IMR-90 (cell line): ENCODE data around the gene TIAM2. TPM values are rescaled to one million over a fixed set of nuclear protein-coding genes. Genes with fewer than 3 reads are reported as not detected.

Experiments used
- ATAC-seq: fragments of 200-7000 bp; cut with Tn5 transposase; 2 replicates; pipeline ENCODE4 v1.9.1; 2020; ENCODE audit warnings: low read depth, mild to moderate bottlenecking, moderate library complexity
- BruUV-seq: library from RNA; stranded (reverse); fragments of 400-500 nt; replicated peaks from 2 replicates; lab custom pipeline; 2021; lab: Mats Ljungman, UMichigan
- CTCF ChIA-PET: fragments of 300-600 bp; formaldehyde crosslinking; extraction: SDS; loops from one replicate; lab custom pipeline; 2021; ENCODE audit warnings: antibody characterized with exemption; lab: Yijun Ruan, JAX
- POLR2A ChIA-PET: fragments of 300-600 bp; sonication (Branson Sonifier 250); formaldehyde crosslinking; loops from one replicate; lab custom pipeline; 2022; ENCODE audit warnings: antibody characterized with exemption; ENCODE audit not compliant: unreplicated experiment; lab: Charles Lee
- DNase-seq: peaks from one replicate; pipeline ENCODE4 v3.0.0; 2013
- H2AFZ ChIP-seq: replicated peaks from 2 replicates; pipeline ENCODE3; 2013; ENCODE audit warnings: low read length, mild to moderate bottlenecking; ENCODE audit not compliant: poor library complexity
- H2AK5ac ChIP-seq: 2 replicates; pipeline ENCODE4 v1.6.1; 2013; ENCODE audit warnings: low read depth, low read length, inconsistent platforms
- H2AK9ac ChIP-seq: replicated peaks from 2 replicates; pipeline ENCODE3; 2013; ENCODE audit warnings: mild to moderate bottlenecking, low read depth, low read length, moderate library complexity; ENCODE audit not compliant: poor library complexity
- H2BK120ac ChIP-seq: 2 replicates; pipeline ENCODE4 v1.6.1; 2013; ENCODE audit warnings: low read depth, low read length, inconsistent platforms
- H2BK15ac ChIP-seq: 3 replicates; pipeline ENCODE4 v1.6.1; 2013; ENCODE audit warnings: low read depth, low read length, inconsistent platforms
- H2BK20ac ChIP-seq: 2 replicates; pipeline ENCODE4 v1.6.1; 2013; ENCODE audit warnings: low read depth, mild to moderate bottlenecking, inconsistent platforms, low read length, moderate library complexity
- H2BK5ac ChIP-seq: 2 replicates; pipeline ENCODE4 v1.6.1; 2013; ENCODE audit warnings: mild to moderate bottlenecking, low read depth, low read length, inconsistent platforms; ENCODE audit not compliant: poor library complexity, severe bottlenecking
- H3K14ac ChIP-seq: replicated peaks from 2 replicates; pipeline ENCODE4 v1.6.1; 2013; ENCODE audit warnings: low read depth, low read length, inconsistent platforms
- H3K18ac ChIP-seq: 2 replicates; pipeline ENCODE4 v1.6.1; 2013; ENCODE audit warnings: low read depth, low read length, control low read depth
- H3K23ac ChIP-seq: 2 replicates; pipeline ENCODE4 v1.6.1; 2013; ENCODE audit warnings: low read depth, low read length, inconsistent platforms
- H3K27ac ChIP-seq: 2 replicates; pipeline ENCODE4 v1.5.1; 2013; ENCODE audit warnings: mild to moderate bottlenecking, control low read depth, low read length; ENCODE audit not compliant: insufficient read depth
- H3K27me3 ChIP-seq: 2 replicates; pipeline ENCODE4 v1.6.1; 2013; ENCODE audit warnings: low read length; ENCODE audit not compliant: control insufficient read depth, insufficient read depth
- H3K36me3 ChIP-seq: 2 replicates; pipeline ENCODE4 v1.6.1; 2013; ENCODE audit warnings: low read length, mixed read lengths; ENCODE audit not compliant: control insufficient read depth, insufficient read depth
- H3K4ac ChIP-seq: 2 replicates; pipeline ENCODE4 v1.6.1; 2013; ENCODE audit warnings: low read depth, low read length, inconsistent platforms
- H3K4me1 ChIP-seq: 2 replicates; pipeline ENCODE4 v1.6.1; 2013; ENCODE audit warnings: low read length, mixed read lengths; ENCODE audit not compliant: control insufficient read depth, insufficient read depth
- H3K4me2 ChIP-seq: 2 replicates; pipeline ENCODE4 v1.6.1; 2013; ENCODE audit warnings: low read depth, mild to moderate bottlenecking, control low read depth, low read length, moderate library complexity
- H3K4me3 ChIP-seq: 2 replicates; pipeline ENCODE4 v1.5.1; 2013; ENCODE audit warnings: low read depth, mild to moderate bottlenecking, control low read depth, low read length, moderate library complexity; ENCODE audit not compliant: insufficient read depth
- H3K56ac ChIP-seq: 2 replicates; pipeline ENCODE4 v1.6.1; 2013; ENCODE audit warnings: low read length, inconsistent platforms; ENCODE audit not compliant: insufficient read depth; ENCODE audit errors: extremely low read depth
- H3K79me1 ChIP-seq, 2 experiments: 2 replicates each; pipeline ENCODE4 v1.6.1; 2013; ENCODE audit warnings: low read length in 2 of 2, inconsistent platforms in 1 of 2, low read depth in 1 of 2
- H3K9ac ChIP-seq: 2 replicates; pipeline ENCODE4 v1.6.1; 2013; ENCODE audit warnings: low read depth, low read length, control low read depth
- H3K9me1 ChIP-seq: 2 replicates; pipeline ENCODE4 v1.6.1; 2013; ENCODE audit warnings: low read length, inconsistent platforms; ENCODE audit not compliant: insufficient read depth
- H3K9me3 ChIP-seq: 2 replicates; pipeline ENCODE4 v1.6.1; 2013; ENCODE audit warnings: low read length; ENCODE audit not compliant: control insufficient read depth, insufficient read depth
- H4K20me1 ChIP-seq: 2 replicates; pipeline ENCODE4 v1.6.1; 2013; ENCODE audit warnings: low read length, inconsistent platforms; ENCODE audit not compliant: insufficient read depth
- H4K5ac ChIP-seq: 2 replicates; pipeline ENCODE4 v1.6.1; 2013; ENCODE audit warnings: mild to moderate bottlenecking, low read depth, low read length, control low read depth
- H4K8ac ChIP-seq, 2 experiments: 2 replicates each; pipeline ENCODE4 v1.6.1; 2013; ENCODE audit warnings: low read depth in 2 of 2, low read length in 2 of 2, control low read depth in 1 of 2, inconsistent platforms in 1 of 2
- H4K91ac ChIP-seq: 2 replicates; pipeline ENCODE4 v1.6.1; 2013; ENCODE audit warnings: low read depth, low read length, inconsistent platforms; ENCODE audit not compliant: insufficient read depth
- BHLHE40 ChIP-seq: fragments of 150-350 bp; IDR thresholded peaks from 2 replicates; pipeline ENCODE4 v1.6.1; 2016; ENCODE audit warnings: mild to moderate bottlenecking, low read depth, low read length
- CEBPB ChIP-seq: IDR thresholded peaks from 2 replicates; pipeline ENCODE4 v1.6.1; 2012; ENCODE audit warnings: low read depth, low read length, improper control_type of control experiment
- CHD1 ChIP-seq: IDR thresholded peaks from 2 replicates; pipeline ENCODE4 v1.6.1; 2012; ENCODE audit warnings: low read depth, low read length, improper control_type of control experiment
- CTCF ChIP-seq: conservative IDR thresholded peaks from 2 replicates; pipeline ENCODE4 v1.5.1; 2012; ENCODE audit warnings: mild to moderate bottlenecking, low read depth, low read length, improper control_type of control experiment
- ELK1 ChIP-seq: fragments of 150-350 bp; IDR thresholded peaks from 2 replicates; pipeline ENCODE4 v1.6.1; 2016; ENCODE audit warnings: low read depth, mild to moderate bottlenecking, low read length, moderate library complexity, borderline replicate concordance
- FOS ChIP-seq: fragments of 150-350 bp; IDR thresholded peaks from 2 replicates; pipeline ENCODE4 v1.6.1; 2016; ENCODE audit warnings: low read depth, low read length
- MAFK ChIP-seq: IDR thresholded peaks from 2 replicates; pipeline ENCODE4 v1.6.1; 2012; ENCODE audit warnings: low read depth, low read length, improper control_type of control experiment
- MXI1 ChIP-seq: IDR thresholded peaks from 2 replicates; pipeline ENCODE4 v1.6.1; 2012; ENCODE audit warnings: low read depth, mild to moderate bottlenecking, low read length, moderate library complexity, borderline replicate concordance
- NFE2L2 ChIP-seq: fragments of 150-350 bp; IDR thresholded peaks from 2 replicates; pipeline ENCODE4 v1.6.1; 2016; ENCODE audit warnings: low read depth, mild to moderate bottlenecking, low read length
- POLR2A ChIP-seq: IDR thresholded peaks from 2 replicates; pipeline ENCODE4 v1.6.1; 2012; ENCODE audit warnings: mild to moderate bottlenecking, low read depth, low read length
- RCOR1 ChIP-seq: IDR thresholded peaks from 2 replicates; pipeline ENCODE4 v1.6.1; 2012; ENCODE audit warnings: mild to moderate bottlenecking, low read length, improper control_type of control experiment; ENCODE audit not compliant: insufficient replicate concordance
- RFX5 ChIP-seq: IDR thresholded peaks from 2 replicates; pipeline ENCODE4 v1.8.0; 2012; ENCODE audit warnings: low read depth, mild to moderate bottlenecking, low read length, moderate library complexity
- SMC3 ChIP-seq: fragments of 150-350 bp; IDR thresholded peaks from 2 replicates; pipeline ENCODE4 v1.6.1; 2016; ENCODE audit warnings: low read depth, mild to moderate bottlenecking, antibody characterized with exemption, low read length, moderate library complexity
- USF2 ChIP-seq: fragments of 150-350 bp; IDR thresholded peaks from 2 replicates; pipeline ENCODE4 v1.6.1; 2017; ENCODE audit warnings: mild to moderate bottlenecking, antibody characterized with exemption, low read length, low read depth
- WGBS, 2 experiments: methylation state at CpG; one replicate each; pipeline versions ENCODE4 v1.1.5 to v1.1.7; 2013; ENCODE audit warnings: missing lambda C conversion rate in 2 of 2; ENCODE audit not compliant: insufficient read length in 1 of 2; ENCODE audit errors: extremely low coverage in 2 of 2; 5-methylcytosine and 5-hydroxymethylcytosine counted together
- dilution Hi-C: fragments of 300-500 bp; cut with HindIII; formaldehyde crosslinking; loops from one replicate; pipeline ENCODE4 v1.14.3; 2018; ENCODE audit warnings: low sequenced_read_pairs; ENCODE audit not compliant: unreplicated experiment
- in situ Hi-C: fragments of 300-500 bp; cut with MboI; formaldehyde crosslinking; loops from 3 replicates; pipeline ENCODE4 v1.14.3; 2019; ENCODE audit warnings: low sequenced_read_pairs, inconsistent platforms, mixed read lengths
- intact Hi-C: fragments of 100-400 bp; cut with micrococcal nuclease; formaldehyde crosslinking; loops from 2 replicates; pipeline ENCODE4 v1.10.0; 2022
- polyA plus RNA-seq, 3 experiments: library from polyadenylated mRNA; depleted of rRNA; stranded (reverse); fragments of >200 nt; gene quantifications; 2 replicates each; pipeline ENCODE4 v1.2.3, GENCODE V29; 2012; ENCODE audit warnings: low replicate concordance in 1 of 3
- total RNA-seq: library from RNA; depleted of rRNA; stranded (reverse); fragments of >200 nt; gene quantifications from 2 replicates; pipeline ENCODE4 v1.2.3, GENCODE V29; 2012

TIAM2 gene
- total and polyA plus RNA-seq, 2 of the 4 experiments (the other 2 are of a cell fraction) = 3.1 to 4.7 TPM

- Histone ChIP-seq H3K4me1 (peaks cover 13% of the 10 kb centered on the region), H4K8ac (no peak overlapping the region), H3K23ac (no peak overlapping the region), H2BK15ac (0 out of 3 replicates have a peak overlapping the region, but pooled peaks have one; percentile 29), H4K20me1 (no peaks in the 10 kb centered on the region), H4K91ac (peak overlapping the region; percentile 34; the same call in 1 of the 2 replicates), H3K27ac (peak overlapping the region; percentile 10; the same call in 1 of the 2 replicates), H3K4me3 (no peak overlapping the region), H2AK5ac (peak overlapping the region; percentile 7; the same call in 1 of the 2 replicates), H4K5ac (no peak overlapping the region), H3K36me3 (no peaks in the 10 kb centered on the region), H2AK9ac (no peak overlapping the region), H2AFZ (no peak overlapping the region), H3K4me2 (no peak overlapping the region), H2BK5ac (no peak overlapping the region), H3K14ac (no peak overlapping the region; the same call in none of the 2 replicates), H3K9ac (no peak overlapping the region), H3K18ac (no peak overlapping the region), H3K9me3 (no peaks in the 10 kb centered on the region), H3K4ac (peak overlapping the region; percentile 38; the same call in 1 of the 2 replicates), H3K56ac (no peak overlapping the region), H3K9me1 (peaks cover 7% of the 10 kb centered on the region), H3K27me3 (no peaks in the 10 kb centered on the region), H3K79me1 (peaks cover 0 to 16% of the 10 kb centered on the region in 2 experiments; a peak in 2 of 4 replicates), H2BK120ac (peak overlapping the region; percentile 10; the same call in 1 of the 2 replicates), H2BK20ac (peak overlapping the region; percentile 51)
- BruUV-seq = no TSS peak
- POLR2A ChIA-PET = no interaction called here
- no peak for DNase-seq
- in situ Hi-C loops = no loop called here
- WGBS, 2 experiments = 87% methylated on average over 3 of the region's 7 CpGs; no CpG with 5 or more reads in 1 of the 2 experiments
- dilution Hi-C loops = no loop called here
- intact Hi-C loops = no loop called here
- CTCF ChIA-PET = interaction anchor here (0.6 kb wide), 1 partner anchor 104 kb away, joined by 3 read pairs; no protein-coding TSS in a partner anchor
- no peak for ATAC-seq
- no peak for TF ChIP-seq FOS
- no peak for TF ChIP-seq CHD1
- TF ChIP-seq ELK1 = no peak
- no peak for TF ChIP-seq MAFK
- TF ChIP-seq MXI1 = no peak
- TF ChIP-seq POLR2A = no peak
- TF ChIP-seq RFX5 = no peak
- no peak for TF ChIP-seq CTCF
- TF ChIP-seq SMC3 = no peak
- no peak for TF ChIP-seq CEBPB
- TF ChIP-seq USF2 = no peak
- TF ChIP-seq RCOR1 = no peak
- no peak for TF ChIP-seq NFE2L2
- no peak for TF ChIP-seq BHLHE40
Measured at GRCh38 chr6:155066921-155067680, 72.0 kb downstream of the TIAM2 start.
